OCI-LY7 (cell line): Measurements from ENCODE around the gene ANXA3. TPM values are rescaled to one million over a fixed set of nuclear protein-coding genes. Genes with fewer than 3 reads are reported as not detected.
A peak's percentile ranks its signal among the peaks of the same experiment; 100 is the strongest.

Source experiments
- BruUV-seq: library from RNA; stranded (reverse); fragments of 400-500 nt; replicated peaks from 2 replicates; lab custom pipeline; 2021; lab: Mats Ljungman, UMichigan
- CTCF ChIA-PET: fragments of 300-600 bp; sonication (Branson Sonifier 250); formaldehyde crosslinking; loops from one replicate; lab custom pipeline; 2022; ENCODE audit warnings: antibody characterized with exemption; ENCODE audit not compliant: unreplicated experiment; lab: Charles Lee
- POLR2A ChIA-PET: fragments of 300-600 bp; sonication (Branson Sonifier 250); formaldehyde crosslinking; loops from one replicate; lab custom pipeline; 2022; ENCODE audit warnings: antibody characterized with exemption; lab: Charles Lee
- DNase-seq: peaks from one replicate; pipeline ENCODE4 v3.0.0-alpha.2; 2015; ENCODE audit warnings: low spot score
- H2AFZ ChIP-seq: fragments of 200-600 bp; sonication (generic), shearing (Covaris generic); 2 replicates; pipeline ENCODE4 v1.6.1; 2014; ENCODE audit warnings: mild to moderate bottlenecking, antibody characterized with exemption, low read length, moderate library complexity
- H3K27ac ChIP-seq: fragments of 200-600 bp; sonication (generic); 2 replicates; pipeline ENCODE4 v1.5.1; 2014; ENCODE audit warnings: mixed run types, low read depth, mild to moderate bottlenecking, moderate library complexity, low read length, inconsistent platforms; ENCODE audit not compliant: poor library complexity, severe bottlenecking
- H3K36me3 ChIP-seq: fragments of 200-600 bp; sonication (generic); 2 replicates; pipeline ENCODE4 v1.6.1; 2014; ENCODE audit warnings: mild to moderate bottlenecking, antibody characterized with exemption, low read length, moderate library complexity, mixed read lengths; ENCODE audit not compliant: insufficient read depth
- H3K4me1 ChIP-seq: fragments of 200-600 bp; sonication (generic); 2 replicates; pipeline ENCODE4 v1.5.1; 2014; ENCODE audit warnings: mild to moderate bottlenecking, low read length; ENCODE audit not compliant: insufficient read depth, poor library complexity, severe bottlenecking
- H3K4me2 ChIP-seq: fragments of 200-600 bp; sonication (generic); 2 replicates; pipeline ENCODE4 v1.6.1; 2014; ENCODE audit warnings: mild to moderate bottlenecking, low read length
- H3K4me3 ChIP-seq: fragments of 200-600 bp; sonication (generic); 2 replicates; pipeline ENCODE4 v1.5.1; 2014; ENCODE audit warnings: mild to moderate bottlenecking, low read depth, low read length; ENCODE audit not compliant: poor library complexity, severe bottlenecking
- H3K79me2 ChIP-seq: fragments of 200-600 bp; sonication (generic); 2 replicates; pipeline ENCODE4 v1.6.1; 2016; ENCODE audit warnings: low read depth, mild to moderate bottlenecking, low read length, moderate library complexity, mixed read lengths; ENCODE audit not compliant: insufficient read depth
- H3K9me2 ChIP-seq: fragments of 200-600 bp; sonication (generic); 2 replicates; pipeline ENCODE4 v1.6.1; 2016; ENCODE audit warnings: mild to moderate bottlenecking, low read length, mixed read lengths; ENCODE audit not compliant: insufficient read depth
- H3K9me3 ChIP-seq: fragments of 200-600 bp; sonication (generic); 2 replicates; pipeline ENCODE4 v1.6.1; 2014; ENCODE audit warnings: mild to moderate bottlenecking, mixed run types, low read length, mixed read lengths
- H4K20me1 ChIP-seq: fragments of 200-600 bp; sonication (generic); 2 replicates; pipeline ENCODE4 v1.6.1; 2014; ENCODE audit warnings: mild to moderate bottlenecking, antibody characterized with exemption, low read length, moderate library complexity, mixed read lengths; ENCODE audit not compliant: insufficient read depth
- CTCF ChIP-seq: fragments of 200-600 bp; sonication (generic); conservative IDR thresholded peaks from 2 replicates; pipeline ENCODE4 v1.5.1; 2014; ENCODE audit warnings: mild to moderate bottlenecking, antibody characterized with exemption, low read length, moderate library complexity, mixed read lengths
- EZH2phosphoT487 ChIP-seq: fragments of 200-600 bp; sonication (generic); IDR thresholded peaks from 2 replicates; pipeline ENCODE4 v1.6.1; 2018; ENCODE audit warnings: low read depth, borderline replicate concordance, mild to moderate bottlenecking, mixed run types, antibody characterized with exemption, low read length, moderate library complexity, mixed read lengths
- intact Hi-C: fragments of 100-400 bp; cut with micrococcal nuclease; formaldehyde crosslinking; loops from one replicate; pipeline ENCODE4 v1.10.0; 2022; ENCODE audit not compliant: unreplicated experiment
- total RNA-seq, 2 experiments: library from RNA; depleted of rRNA in 1 of 2; stranded (reverse); fragments of >200 nt in 1 of 2; shearing (Covaris generic) in 1 of 2; gene quantifications; 2 replicates each; pipeline ENCODE4 v1.2.3, GENCODE V29; 2014 to 2022

Gene ANXA3
- total RNA-seq, 2 experiments from 2014 or later, result not detected

DNA sequence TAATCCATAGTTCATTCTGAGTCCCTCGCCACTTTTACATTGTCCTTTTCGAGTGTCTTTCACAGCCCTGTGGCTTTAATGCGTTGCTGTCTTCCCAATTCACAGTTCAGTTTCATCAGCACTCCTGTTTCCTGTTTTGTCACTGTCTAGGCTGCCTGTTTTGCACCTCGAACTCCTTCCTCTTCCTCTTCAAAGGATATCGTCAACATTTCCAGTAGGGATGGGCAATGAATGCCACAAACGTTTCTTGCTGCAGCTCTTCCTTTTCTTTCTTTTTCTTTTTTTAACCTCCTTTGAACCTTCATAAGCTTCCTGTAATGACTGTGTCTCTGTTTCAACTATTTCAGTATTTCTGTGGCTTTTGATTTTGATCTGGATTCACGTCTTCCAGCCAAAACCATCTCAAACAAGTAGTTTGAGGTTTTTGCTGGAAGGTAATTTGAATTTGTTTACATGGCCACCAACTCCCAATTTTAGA, 105.4 kb downstream of the ANXA3 start:
- intact Hi-C loops, result loop anchor here (5.0 kb wide), 1 partner anchor 120 kb away; the partner anchor contains the start of gene BMP2K
- Histone ChIP-seq H3K79me2 (no peaks in the 10 kb centered on the region), H3K9me2 (no peaks in the 10 kb centered on the region), H4K20me1 (no peaks in the 10 kb centered on the region), H3K36me3 (no peaks in the 10 kb centered on the region), H3K9me3 (no peaks in the 10 kb centered on the region), H3K4me1 (peaks cover 35% of the 10 kb centered on the region), H2AFZ (peak overlapping the region; percentile 96), H3K4me3 (peak overlapping the region; percentile 28), H3K4me2 (peak overlapping the region; percentile 63), H3K27ac (no peak overlapping the region)
- peak; percentile 41 for DNase-seq
- ChIA-PET CTCF (no interaction called here), POLR2A (interaction anchor here (0.7 to 3.4 kb wide), 9 partner anchors 10 to 201 kb away, joined by 3 to 31 read pairs (median 5); no protein-coding TSS in a partner anchor)
- TF ChIP-seq EZH2phosphoT487 (no peak), CTCF (no peak)
- no TSS peak for BruUV-seq

DNA sequence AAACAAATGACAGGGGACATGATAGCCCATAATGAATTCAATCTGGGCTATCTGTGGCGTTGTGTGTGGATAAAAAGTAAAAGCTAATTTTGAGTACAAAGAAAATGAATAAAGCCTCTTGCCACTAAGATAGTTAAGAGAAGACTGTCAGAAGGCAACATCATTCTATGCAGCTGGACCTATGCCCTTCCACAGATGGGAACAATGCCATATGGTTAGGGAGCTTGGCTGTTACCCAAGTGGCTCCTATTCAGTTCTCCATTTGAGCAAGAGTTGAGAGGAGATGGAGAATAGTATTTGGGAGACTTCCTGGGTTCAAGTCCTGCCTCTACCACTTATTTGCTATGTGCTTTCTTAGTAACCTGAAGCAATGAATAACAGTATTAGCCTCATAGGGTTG, 107.7 kb downstream of the ANXA3 start:
- Histone ChIP-seq H3K9me2 (no peaks in the 10 kb centered on the region), H3K4me1 (peaks cover 40% of the 10 kb centered on the region), H2AFZ (no peak overlapping the region), H3K36me3 (no peaks in the 10 kb centered on the region), H3K9me3 (no peaks in the 10 kb centered on the region), H3K4me2 (no peak overlapping the region), H3K79me2 (no peaks in the 10 kb centered on the region), H3K4me3 (no peak overlapping the region), H4K20me1 (no peaks in the 10 kb centered on the region), H3K27ac (no peak overlapping the region)
- CTCF ChIA-PET, result interaction anchor here (0.7 kb wide), 1 partner anchor 29 kb away, joined by 3 read pairs; no protein-coding TSS in a partner anchor
- TF ChIP-seq CTCF, result no peak
- no peak for TF ChIP-seq EZH2phosphoT487
- no peak for DNase-seq
- BruUV-seq, result no TSS peak
- intact Hi-C loops, result loop anchor here (5.0 kb wide), 1 partner anchor 118 kb away; the partner anchor contains the start of gene BMP2K
- POLR2A ChIA-PET, result interaction anchor here (0.5 to 3.4 kb wide), 10 partner anchors 8 to 1483 kb away, joined by 3 to 31 read pairs (median 3); no protein-coding TSS in a partner anchor

GRCh38 chr4:78659665-78660064, 108.1 kb downstream of the ANXA3 start:
- no peak for DNase-seq
- no peaks in the 10 kb centered on the region for H3K9me3 ChIP-seq
- ChIA-PET POLR2A (interaction anchor here (0.5 to 2.9 kb wide), 9 partner anchors 9 to 516 kb away, joined by 3 to 33 read pairs (median 4); partner anchors contain the start of gene BMP2K), CTCF (no interaction called here)
- H2AFZ ChIP-seq, result no peak overlapping the region
- TF ChIP-seq EZH2phosphoT487 (no peak), CTCF (no peak)
- no peak overlapping the region for H3K4me2 ChIP-seq
- no peak overlapping the region for H3K4me3 ChIP-seq
- H3K79me2 ChIP-seq, result no peaks in the 10 kb centered on the region
- H3K4me1 ChIP-seq, result peaks cover 40% of the 10 kb centered on the region
- no TSS peak for BruUV-seq
- no peaks in the 10 kb centered on the region for H4K20me1 ChIP-seq
- no peak overlapping the region for H3K27ac ChIP-seq
- intact Hi-C loops, result loop anchor here (5.0 kb wide), 1 partner anchor 118 kb away; the partner anchor contains the start of gene BMP2K
- H3K36me3 ChIP-seq, result no peaks in the 10 kb centered on the region
- no peaks in the 10 kb centered on the region for H3K9me2 ChIP-seq
